GM19239 (cell line): ENCODE measurements around the gene IL21R.
"Not testable (repeated sequence)": the region's sequence is repeated elsewhere in the genome, so short reads cannot be mapped to it uniquely, and the experiment has no call there.

Experiments
- DNase-seq: peaks from one replicate; pipeline ENCODE4 v3.0.0; 2011; ENCODE audit warnings: low spot score; ENCODE audit not compliant: insufficient read length
- FAIRE-seq: peaks from 2 replicates; lab custom pipeline; 2011; peaks lifted over from hg19 to GRCh38; lab: Jason Lieb, UNC

IL21R gene

GRCh38 chr16:27421961-27422740 is 20.2 kb downstream of the IL21R start:
- no peak for DNase-seq
- FAIRE-seq, result no peak

DNA sequence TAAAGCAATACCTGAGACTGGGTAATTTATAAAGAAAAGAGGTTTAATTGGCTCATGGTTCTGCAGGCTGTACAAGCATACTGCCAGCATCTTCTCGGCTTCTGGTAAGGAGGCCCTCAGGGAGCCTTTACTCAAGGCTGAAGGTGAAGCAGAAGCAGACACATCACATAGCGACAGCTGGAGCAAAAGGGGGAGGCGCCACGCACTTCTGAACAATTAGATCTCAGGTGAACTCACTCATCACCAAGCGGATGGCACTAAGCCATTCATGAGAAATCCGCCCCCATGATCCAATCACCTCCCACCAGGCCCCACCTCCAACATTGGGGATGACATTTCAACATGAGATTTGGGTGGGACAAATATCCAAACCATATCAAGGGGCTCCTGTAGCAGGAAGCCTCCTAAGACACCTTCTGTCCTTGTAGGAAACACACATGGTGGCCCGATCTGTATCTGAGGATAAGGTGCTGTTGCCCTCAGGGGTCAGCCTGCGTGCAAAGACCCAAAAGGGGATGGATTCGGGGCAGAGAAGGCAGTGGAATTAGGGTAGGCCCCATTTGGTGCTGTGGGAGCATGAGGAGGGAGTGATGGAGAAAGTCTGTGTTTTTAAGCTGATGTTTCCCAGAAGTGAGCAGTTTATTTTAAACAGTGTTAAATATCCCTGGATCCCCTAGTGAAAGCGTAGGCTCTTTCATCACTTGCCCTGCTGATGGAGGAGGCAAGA is 23.0 kb downstream of the IL21R start:
- FAIRE-seq (no peak), DNase-seq (no peak)

GRCh38 chr16:27425961-27426360 is 24.0 kb downstream of the IL21R start:
- FAIRE-seq (no peak), DNase-seq (no peak)

DNA sequence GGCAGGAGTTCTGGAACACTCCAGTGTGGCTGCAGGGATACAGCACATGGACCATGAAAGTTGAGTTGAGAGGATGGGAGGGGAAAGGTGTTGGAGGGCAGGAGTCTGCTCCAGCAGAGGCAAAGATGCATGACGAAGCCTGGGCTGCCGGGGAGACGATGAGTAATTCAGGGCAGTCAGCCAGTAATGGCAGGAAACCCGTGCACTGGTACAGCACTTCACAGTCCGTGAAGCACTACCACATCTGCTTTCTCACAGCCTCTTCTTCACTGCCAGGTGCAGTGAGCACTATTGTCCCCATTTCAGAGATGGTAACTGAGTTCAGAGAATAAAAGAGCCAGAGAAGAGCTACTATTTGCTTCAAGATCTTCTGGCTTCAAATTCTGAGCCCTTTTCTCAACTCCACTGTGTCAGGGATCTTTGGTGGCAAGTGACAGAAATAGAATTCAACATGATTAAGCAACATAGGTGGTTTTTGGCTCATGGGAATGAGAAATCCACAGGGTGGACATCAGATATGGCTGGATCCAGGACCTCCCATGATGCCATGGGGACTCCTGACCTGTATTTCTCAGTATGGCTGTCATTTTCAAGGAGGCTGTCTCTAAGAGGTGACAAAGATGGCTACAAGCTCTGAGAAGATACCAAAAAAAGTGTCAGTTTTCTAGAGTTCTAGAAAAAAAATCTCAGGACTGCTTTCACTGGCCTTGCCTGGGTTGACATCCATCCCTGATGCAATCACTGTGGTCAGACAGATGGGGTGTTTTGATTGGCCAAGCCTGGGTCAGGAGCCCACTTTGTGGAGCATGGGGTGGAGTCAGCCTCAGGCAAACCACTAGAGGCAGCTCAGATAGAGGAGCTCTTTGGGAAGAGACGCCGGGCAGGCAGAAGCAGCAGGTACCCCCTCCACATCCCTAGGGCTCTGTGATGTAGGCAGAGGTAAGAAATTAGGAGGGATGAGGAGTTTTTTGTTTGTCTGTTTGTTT is 24.7 kb downstream of the IL21R start:
- DNase-seq (peak; percentile 61), FAIRE-seq (peak; percentile 99)

GRCh38 chr16:27427538-27427937 is 25.6 kb downstream of the IL21R start:
- no peak for FAIRE-seq
- DNase-seq, result no peak

GRCh38 chr16:27428026-27428785 is 26.2 kb downstream of the IL21R start:
- no peak for DNase-seq
- FAIRE-seq, result no peak

DNA sequence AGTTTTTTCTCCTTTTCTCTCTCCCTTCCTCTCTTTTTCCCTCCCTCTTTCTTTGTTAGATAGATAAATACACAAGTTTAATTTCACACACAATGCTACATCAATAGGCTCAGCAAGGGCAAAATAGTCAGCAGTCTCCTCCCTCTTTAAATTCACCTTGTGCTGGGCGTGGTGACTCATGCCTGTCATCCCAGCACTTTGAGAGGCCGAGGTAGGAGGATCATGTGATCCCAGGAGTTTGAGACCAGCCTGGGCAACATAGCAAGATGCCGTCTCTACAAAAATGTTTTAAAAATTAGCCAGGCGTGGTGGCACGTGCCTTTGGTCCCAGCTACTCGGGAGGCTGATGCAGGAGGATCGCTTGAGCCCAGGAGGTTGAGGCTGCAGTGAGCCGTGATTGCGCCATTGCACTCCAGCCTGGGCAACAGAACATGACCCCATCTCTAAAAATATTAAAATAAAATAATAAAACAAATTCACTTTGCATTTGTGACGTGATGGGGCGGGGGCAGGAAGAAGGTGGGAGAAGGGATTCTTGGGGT is 27.4 kb downstream of the IL21R start:
- FAIRE-seq, result no peak

GRCh38 chr16:27429981-27430441 is 28.0 kb downstream of the IL21R start:
- no peak for DNase-seq
- FAIRE-seq, result peak; percentile 33

More for the DNA sequence above, 27.4 kb downstream of the IL21R start:
- DNase-seq, result no peak

- FAIRE-seq, result peak; percentile 18
- no peak for DNase-seq
These were observed 28.5 kb downstream of the IL21R start for GRCh38 chr16:27430512-27430911.

GRCh38 chr16:27430923-27431484 is 29.0 kb downstream of the IL21R start:
- no peak for DNase-seq
- peak; percentile 84 for FAIRE-seq

DNA sequence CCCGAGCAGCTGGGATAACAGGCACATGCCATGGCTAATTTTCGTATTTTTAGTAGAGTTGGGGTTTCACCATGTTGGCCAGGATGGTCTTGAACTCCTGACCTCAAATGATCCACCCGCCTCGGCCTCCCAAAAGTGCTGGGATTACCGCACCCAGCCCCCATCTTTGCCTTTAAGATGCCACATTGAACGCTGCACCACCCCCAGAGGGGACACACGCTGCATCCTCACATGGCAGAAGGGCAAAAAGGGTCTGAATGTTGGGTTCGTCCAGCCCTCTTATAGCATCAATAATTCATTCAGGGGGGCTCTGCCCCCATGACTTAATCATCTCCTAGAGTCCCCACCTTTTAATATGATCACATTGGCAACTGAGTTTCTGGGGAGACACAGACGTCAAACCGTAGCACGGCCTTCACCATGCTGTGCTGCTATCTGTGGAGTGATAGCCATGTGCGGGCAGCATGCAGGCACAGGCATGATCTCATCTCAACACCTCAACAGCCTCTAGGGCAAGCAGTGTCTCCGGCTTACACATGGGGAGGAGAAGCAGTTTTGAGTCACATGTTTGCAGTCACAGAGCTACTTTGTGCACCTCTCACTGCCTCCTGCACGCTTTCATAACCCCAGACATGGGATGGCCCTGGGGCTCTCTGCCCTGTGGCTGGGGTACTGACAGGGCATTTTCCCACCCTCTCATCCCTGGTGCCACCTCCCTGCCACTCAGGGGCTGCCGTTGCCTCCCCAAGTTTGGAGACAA is 30.0 kb downstream of the IL21R start:
- FAIRE-seq (no peak), DNase-seq (no peak)

DNA sequence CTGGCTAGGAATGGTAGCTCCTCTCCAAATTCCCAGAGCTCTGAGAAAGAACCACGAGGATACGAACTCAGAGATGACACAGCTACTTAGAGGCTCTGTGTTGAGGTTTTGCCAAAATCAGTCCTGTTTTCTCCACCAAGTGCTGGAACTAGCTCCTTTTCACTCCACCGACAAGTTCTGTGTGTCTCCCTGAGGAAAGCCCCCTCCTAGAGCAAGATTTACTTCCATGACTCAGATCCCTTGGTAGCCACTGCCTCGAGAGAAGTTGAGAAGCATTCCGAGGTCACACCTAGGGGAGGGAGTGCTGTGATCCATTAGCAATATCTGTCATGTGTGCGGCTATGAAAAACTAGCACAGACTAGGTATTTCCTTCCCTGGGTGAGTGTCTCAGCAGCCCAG is 30.6 kb downstream of the IL21R start:
- FAIRE-seq (no peak), DNase-seq (no peak)

DNA sequence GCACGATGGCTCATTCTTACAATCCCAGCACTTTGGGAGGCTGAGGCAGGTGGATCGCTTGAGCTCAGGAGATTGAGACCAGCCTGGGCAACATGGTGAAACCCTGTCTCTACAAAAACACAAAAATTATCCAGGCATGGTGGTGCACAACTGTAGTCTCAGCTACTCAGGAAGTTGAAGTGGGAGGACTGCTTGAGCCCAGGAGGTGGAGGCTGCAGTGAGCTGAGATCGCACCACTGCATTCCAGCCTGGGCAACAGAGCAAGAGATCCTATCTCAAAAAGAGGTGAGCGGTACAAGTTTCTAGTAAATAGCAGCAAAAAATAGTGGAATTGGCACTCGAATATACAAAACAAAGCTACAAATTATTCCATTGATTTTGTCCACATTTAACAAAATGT is 31.2 kb downstream of the IL21R start:
- not testable (repeated sequence) for FAIRE-seq, DNase-seq

- FAIRE-seq (no peak), DNase-seq (no peak)
These were observed 31.7 kb downstream of the IL21R start for GRCh38 chr16:27433636-27434035.

DNA sequence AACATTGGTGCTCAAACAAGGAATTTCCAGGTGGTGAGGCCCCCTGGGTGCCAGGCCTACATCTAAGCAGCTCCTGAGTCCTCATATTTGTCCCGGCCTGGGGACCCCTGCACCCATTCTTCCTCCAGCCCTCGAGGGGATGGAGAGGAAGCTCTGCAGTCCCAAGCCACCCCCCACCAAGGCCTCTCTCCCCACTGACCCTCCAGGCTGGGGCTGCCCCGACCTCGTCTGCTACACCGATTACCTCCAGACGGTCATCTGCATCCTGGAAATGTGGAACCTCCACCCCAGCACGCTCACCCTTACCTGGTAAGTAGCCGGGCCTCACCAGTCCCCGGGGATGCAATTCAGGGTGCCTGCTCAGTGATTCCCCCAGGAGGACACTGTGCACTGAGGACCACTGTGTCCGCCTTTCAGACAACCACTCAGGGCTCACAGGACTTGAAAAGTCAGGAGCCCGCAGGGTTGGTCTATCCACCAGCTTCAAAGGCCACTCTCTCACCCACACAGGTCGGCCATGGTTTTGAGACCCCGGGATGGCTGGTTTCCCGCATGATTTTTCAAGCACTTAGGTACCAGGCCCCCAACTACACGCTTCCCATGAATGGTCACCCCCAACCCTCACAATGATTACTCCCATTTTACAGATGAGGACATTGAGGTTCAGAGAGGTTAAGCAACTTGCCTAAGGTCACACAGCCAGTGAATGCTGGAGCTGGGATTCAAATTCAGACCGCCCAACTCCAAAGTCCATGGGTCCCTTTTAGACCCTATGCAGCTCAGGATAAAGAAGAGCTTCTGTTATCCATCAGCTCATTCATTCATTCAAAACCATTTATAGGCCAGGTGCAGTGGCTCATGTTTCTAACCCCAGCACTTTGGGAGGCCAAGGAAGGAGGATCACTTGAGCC is 32.4 kb downstream of the IL21R start:
- FAIRE-seq, result no peak

GRCh38 chr16:27435146-27435545 is 33.2 kb downstream of the IL21R start:
- not testable (repeated sequence) for DNase-seq, FAIRE-seq

More for the DNA sequence above, 32.4 kb downstream of the IL21R start:
- DNase-seq, result no peak

GRCh38 chr16:27436065-27436464 is 34.1 kb downstream of the IL21R start:
- FAIRE-seq (no peak), DNase-seq (no peak)
